ENCODE results near the gene TRDN.
A peak's percentile ranks its signal among the peaks of the same experiment; 100 is the strongest.

The TRDN gene

DNA sequence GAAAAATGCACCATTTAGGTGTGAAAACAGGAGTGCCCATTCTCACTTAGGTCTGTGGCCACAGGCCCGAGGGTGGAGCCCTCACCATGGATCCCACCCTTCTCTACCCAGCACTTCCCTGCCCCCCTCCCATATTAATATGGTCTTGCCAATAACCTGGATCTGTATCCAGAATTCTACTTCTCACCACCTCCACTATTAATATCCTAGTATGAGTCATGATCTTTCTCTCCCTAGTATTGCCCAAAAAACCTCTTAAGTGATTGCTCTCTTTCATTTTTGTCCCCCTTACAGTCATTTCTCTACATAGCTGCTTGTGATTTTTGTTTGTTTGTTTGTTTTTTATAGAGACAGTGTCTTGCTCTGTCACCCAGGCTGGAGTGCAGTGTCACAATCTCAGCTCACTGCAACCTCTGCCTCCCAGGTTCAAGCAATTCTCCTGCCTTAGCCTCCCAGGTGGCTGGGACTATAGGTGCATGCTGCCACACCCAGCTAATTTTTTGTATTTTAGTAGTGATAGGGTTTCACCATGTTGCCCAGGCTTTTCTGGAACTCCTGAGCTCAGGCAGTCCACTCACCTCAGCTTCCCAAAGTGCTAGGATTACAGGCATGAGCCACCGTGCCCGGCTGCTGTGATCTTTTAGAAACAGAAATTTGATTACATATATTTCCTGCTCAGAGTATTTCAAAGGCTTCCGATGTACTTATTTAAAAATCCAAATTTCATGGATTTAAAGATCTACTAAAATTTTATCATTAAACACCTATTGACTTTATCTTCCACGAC lies 24.5 kb upstream of the TRDN start:
- Histone ChIP-seq H3K9ac (ENCODE audit: insufficient read length) (no peak overlapping the region), H3K9me3 (ENCODE audit: low read depth, low read length) (no peaks in the 10 kb centered on the region), H3K36me3 (ENCODE audit: insufficient read depth, low read length) (no peaks in the 10 kb centered on the region), H3K27ac (no peak overlapping the region), H3K4me3 (no peak overlapping the region)
- TF ChIP-seq FOXP2 (optimal IDR thresholded peaks at IDR 0.05; ENCODE audit: control extremely low read depth, extremely low read length, insufficient read depth) (no peak), EZH2 (IDR thresholded peaks at IDR 0.05) (no peak), POLR2AphosphoS5 (IDR thresholded peaks at IDR 0.05; ENCODE audit: borderline replicate concordance, low read depth, low read length) (no peak)
- no peak for DNase-seq (ENCODE audit: low read depth, low spot score)

DNA sequence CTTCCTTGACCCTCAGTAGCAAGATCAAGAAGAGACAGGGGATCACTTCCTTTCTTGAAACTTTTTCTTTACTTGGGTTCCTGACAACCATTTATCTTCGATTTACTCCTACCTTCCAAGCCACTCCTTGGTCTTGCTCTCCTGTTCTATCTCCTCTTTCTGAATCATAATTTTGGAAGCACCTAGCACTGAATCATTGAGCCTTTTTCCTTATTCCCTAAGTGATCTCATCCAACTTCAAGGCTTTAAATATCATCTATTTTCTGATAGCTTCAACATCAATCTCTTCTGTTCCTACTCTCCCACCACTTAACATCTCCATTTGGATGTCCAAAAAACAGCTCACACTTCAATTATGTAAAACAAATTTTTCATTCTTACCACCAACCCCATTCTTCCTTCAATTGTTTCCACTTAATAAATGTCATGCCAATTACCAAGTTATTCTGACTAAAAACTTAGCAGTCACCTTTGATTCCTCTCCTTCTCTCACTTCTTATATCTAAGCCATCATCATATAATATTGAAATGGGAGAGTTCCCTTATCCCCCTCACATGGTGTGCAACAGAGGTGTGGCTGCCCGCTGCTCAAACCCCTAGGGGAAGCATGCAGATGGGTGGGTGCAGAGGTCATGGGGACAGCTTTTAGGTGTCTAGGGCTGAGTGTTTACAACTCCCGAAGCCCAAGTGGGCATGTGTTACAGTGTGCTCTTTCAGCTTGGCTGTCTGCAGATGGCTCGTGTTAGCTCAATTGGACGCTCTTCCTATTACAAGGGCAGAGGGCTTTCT lies 23.4 kb upstream of the TRDN start:
- Histone ChIP-seq H3K9ac (ENCODE audit: insufficient read length) (no peak overlapping the region), H3K27ac (no peak overlapping the region), H3K9me3 (ENCODE audit: low read depth, low read length) (no peaks in the 10 kb centered on the region), H3K36me3 (ENCODE audit: insufficient read depth, low read length) (no peaks in the 10 kb centered on the region), H3K4me3 (no peak overlapping the region)
- no peak for DNase-seq (ENCODE audit: low read depth, low spot score)
- TF ChIP-seq FOXP2 (optimal IDR thresholded peaks at IDR 0.05; ENCODE audit: control extremely low read depth, extremely low read length, insufficient read depth) (no peak), POLR2AphosphoS5 (IDR thresholded peaks at IDR 0.05; ENCODE audit: borderline replicate concordance, low read depth, low read length) (no peak), EZH2 (IDR thresholded peaks at IDR 0.05) (no peak)

DNA sequence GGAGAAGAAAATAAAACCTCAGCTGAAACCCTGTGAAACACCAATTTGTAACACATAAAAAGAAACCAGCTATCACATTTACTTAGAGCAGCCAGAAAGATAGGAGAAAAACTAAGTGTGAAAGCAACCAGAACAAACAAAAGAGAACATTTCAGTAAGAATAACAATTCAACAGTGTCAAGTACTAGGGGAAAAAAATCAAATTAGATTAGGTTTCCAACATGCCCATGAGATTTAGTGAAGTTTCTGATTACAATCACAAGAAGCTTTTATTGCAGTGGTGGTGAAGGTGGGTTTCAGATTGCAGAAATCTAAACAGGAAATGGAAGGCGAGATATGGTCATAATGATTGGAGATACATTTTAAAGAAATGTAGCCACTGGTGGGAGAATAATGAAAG lies 22.1 kb upstream of the TRDN start:
- no peak overlapping the region for H3K9ac ChIP-seq (ENCODE audit: insufficient read length)
- no peaks in the 10 kb centered on the region for H3K36me3 ChIP-seq (ENCODE audit: insufficient read depth, low read length)
- H3K4me3 ChIP-seq: no peak overlapping the region
- TF ChIP-seq FOXP2 (optimal IDR thresholded peaks at IDR 0.05; ENCODE audit: control extremely low read depth, extremely low read length, insufficient read depth) (no peak), POLR2AphosphoS5 (IDR thresholded peaks at IDR 0.05; ENCODE audit: borderline replicate concordance, low read depth, low read length) (no peak), EZH2 (IDR thresholded peaks at IDR 0.05) (no peak)
- no peak overlapping the region for H3K27ac ChIP-seq
- no peak for DNase-seq (ENCODE audit: low read depth, low spot score)
- H3K9me3 ChIP-seq (ENCODE audit: low read depth, low read length): no peaks in the 10 kb centered on the region

DNA sequence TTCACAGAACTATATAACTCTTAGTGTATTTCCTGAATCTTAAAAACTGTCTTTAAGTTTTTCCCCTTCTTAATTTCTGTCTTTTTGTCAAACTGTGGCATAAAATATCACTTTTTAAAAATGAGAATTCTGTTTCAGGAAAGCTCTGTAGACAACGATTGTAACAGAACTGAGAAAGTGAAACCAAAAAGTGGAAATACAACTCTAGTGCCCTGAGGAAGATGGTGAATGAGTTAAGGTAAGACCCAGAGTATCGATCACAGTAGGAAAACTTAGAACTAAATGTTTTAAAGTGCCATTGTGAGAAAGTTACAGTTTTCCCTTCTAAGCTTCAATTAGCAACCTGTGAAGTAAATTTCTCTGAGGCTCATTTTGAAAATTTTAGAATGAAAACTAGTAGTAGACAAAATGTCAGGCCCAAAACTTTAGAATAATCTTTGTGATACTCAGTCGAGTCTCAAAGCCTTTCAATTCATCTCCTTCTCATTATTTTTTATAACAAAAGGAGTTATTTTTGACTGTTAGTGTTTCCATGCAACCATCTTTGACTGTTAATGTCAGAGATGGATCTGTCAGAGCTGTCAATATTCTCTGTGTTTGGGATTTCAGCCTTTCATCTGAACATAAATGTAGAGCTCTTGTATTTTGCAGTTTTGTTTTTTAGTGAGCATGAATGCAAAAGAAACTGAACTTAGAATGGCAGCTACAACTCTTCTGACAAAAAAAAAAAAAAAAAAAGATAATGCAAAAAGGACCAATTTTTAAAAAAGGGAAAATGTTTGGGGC lies 19.0 kb upstream of the TRDN start:
- no peak for DNase-seq (ENCODE audit: low read depth, low spot score)
- peak overlapping the region; percentile 68 for H3K9ac ChIP-seq (ENCODE audit: insufficient read length)
- H3K36me3 ChIP-seq (ENCODE audit: insufficient read depth, low read length): no peaks in the 10 kb centered on the region
- peak overlapping the region; percentile 10; the same call in 1 of the 2 replicates for H3K27ac ChIP-seq
- TF ChIP-seq FOXP2 (optimal IDR thresholded peaks at IDR 0.05; ENCODE audit: control extremely low read depth, extremely low read length, insufficient read depth): no peak
- TF ChIP-seq EZH2 (IDR thresholded peaks at IDR 0.05): no peak
- no peak for TF ChIP-seq POLR2AphosphoS5 (IDR thresholded peaks at IDR 0.05; ENCODE audit: borderline replicate concordance, low read depth, low read length)
- H3K9me3 ChIP-seq (ENCODE audit: low read depth, low read length): no peaks in the 10 kb centered on the region
- H3K4me3 ChIP-seq: peak overlapping the region; percentile 73

DNA sequence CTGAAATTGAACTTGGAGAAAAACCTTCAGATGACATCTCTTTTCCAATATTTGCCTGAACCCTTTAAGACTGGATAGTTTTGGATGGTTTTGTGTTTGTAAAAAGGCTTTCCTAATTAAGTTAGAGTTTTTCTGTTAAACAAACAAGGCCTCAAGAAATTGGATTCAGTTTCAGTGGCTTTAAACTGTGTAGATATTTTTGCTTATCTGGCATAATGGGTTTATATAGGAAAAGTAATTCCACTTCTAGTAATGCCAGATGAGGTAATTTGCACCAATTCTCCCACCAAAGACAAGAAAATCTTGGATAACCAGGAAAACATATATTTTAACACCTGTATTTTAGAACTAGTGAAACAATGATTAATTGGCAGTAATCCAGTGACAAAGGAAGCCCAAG lies 12.0 kb upstream of the TRDN start:
- no peak for TF ChIP-seq FOXP2 (optimal IDR thresholded peaks at IDR 0.05; ENCODE audit: control extremely low read depth, extremely low read length, insufficient read depth)
- TF ChIP-seq POLR2AphosphoS5 (IDR thresholded peaks at IDR 0.05; ENCODE audit: borderline replicate concordance, low read depth, low read length): no peak
- TF ChIP-seq EZH2 (IDR thresholded peaks at IDR 0.05): no peak
- Histone ChIP-seq H3K4me3 (no peak overlapping the region), H3K9ac (ENCODE audit: insufficient read length) (no peak overlapping the region), H3K27ac (no peak overlapping the region), H3K9me3 (ENCODE audit: low read depth, low read length) (peaks cover 8% of the 10 kb centered on the region; the same call in 1 of the 2 replicates), H3K36me3 (ENCODE audit: insufficient read depth, low read length) (no peaks in the 10 kb centered on the region)
- no peak for DNase-seq (ENCODE audit: low read depth, low spot score)

DNA sequence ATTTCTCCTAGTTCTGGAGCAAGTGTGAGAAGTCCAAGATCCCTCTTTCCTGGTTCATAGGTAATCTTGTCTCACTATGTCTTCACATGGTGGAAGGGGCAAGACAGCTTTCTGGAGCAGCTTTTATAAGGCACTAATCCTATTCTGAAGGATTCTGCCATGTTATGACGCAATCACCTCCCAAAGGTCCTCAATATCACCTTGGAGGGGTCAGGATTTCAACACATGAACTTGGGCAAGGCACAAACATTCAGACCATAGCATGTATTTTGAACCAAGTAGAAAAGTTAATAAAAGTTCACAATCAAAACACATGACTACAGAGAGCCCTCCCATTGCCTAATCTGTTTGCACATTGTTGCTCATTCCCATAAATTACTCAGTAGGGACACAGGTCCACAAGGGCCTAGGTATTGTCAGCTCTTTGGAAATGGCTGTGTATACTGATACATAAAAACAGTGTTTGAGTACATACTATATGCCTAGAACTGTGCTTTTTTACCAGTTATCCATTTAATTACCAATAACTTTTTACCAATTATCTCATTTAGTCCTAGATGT lies 11.3 kb upstream of the TRDN start:
- Histone ChIP-seq H3K36me3 (ENCODE audit: insufficient read depth, low read length) (no peaks in the 10 kb centered on the region), H3K4me3 (no peak overlapping the region), H3K27ac (no peak overlapping the region), H3K9ac (ENCODE audit: insufficient read length) (no peak overlapping the region), H3K9me3 (ENCODE audit: low read depth, low read length) (peaks cover 8% of the 10 kb centered on the region; the same call in 1 of the 2 replicates)
- no peak for DNase-seq (ENCODE audit: low read depth, low spot score)
- TF ChIP-seq POLR2AphosphoS5 (IDR thresholded peaks at IDR 0.05; ENCODE audit: borderline replicate concordance, low read depth, low read length) (no peak), EZH2 (IDR thresholded peaks at IDR 0.05) (no peak), FOXP2 (optimal IDR thresholded peaks at IDR 0.05; ENCODE audit: control extremely low read depth, extremely low read length, insufficient read depth) (no peak)

DNA sequence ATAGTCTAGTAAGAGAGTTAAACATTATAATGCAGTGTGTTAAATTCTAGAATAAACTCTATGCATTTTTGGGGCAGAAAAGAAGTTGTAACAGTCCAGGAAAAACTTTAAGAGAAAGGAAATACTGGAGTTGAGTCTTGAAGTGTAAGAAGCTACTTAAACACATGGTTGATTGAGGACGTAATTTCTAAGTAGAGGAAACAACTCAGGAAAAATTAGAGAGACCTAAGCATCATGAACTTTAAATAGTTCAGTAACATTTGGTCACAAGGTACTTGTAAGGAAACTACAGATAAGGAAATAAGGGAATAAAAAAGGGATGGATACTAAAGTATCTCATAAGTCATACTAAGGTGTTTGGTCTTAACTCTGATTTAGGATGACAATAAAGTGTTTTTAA lies 4.7 kb upstream of the TRDN start:
- no peak overlapping the region for H3K4me3 ChIP-seq
- H3K9me3 ChIP-seq (ENCODE audit: low read depth, low read length): no peaks in the 10 kb centered on the region
- H3K27ac ChIP-seq: no peak overlapping the region
- no peak for DNase-seq (ENCODE audit: low read depth, low spot score)
- no peak overlapping the region for H3K9ac ChIP-seq (ENCODE audit: insufficient read length)
- TF ChIP-seq FOXP2 (optimal IDR thresholded peaks at IDR 0.05; ENCODE audit: control extremely low read depth, extremely low read length, insufficient read depth) (no peak), POLR2AphosphoS5 (IDR thresholded peaks at IDR 0.05; ENCODE audit: borderline replicate concordance, low read depth, low read length) (no peak), EZH2 (IDR thresholded peaks at IDR 0.05) (no peak)
- H3K36me3 ChIP-seq (ENCODE audit: insufficient read depth, low read length): no peaks in the 10 kb centered on the region

All from SK-N-MC (cell line).